Measurements from ENCODE around the gene KLHL35.

KLHL35 gene, protein sequence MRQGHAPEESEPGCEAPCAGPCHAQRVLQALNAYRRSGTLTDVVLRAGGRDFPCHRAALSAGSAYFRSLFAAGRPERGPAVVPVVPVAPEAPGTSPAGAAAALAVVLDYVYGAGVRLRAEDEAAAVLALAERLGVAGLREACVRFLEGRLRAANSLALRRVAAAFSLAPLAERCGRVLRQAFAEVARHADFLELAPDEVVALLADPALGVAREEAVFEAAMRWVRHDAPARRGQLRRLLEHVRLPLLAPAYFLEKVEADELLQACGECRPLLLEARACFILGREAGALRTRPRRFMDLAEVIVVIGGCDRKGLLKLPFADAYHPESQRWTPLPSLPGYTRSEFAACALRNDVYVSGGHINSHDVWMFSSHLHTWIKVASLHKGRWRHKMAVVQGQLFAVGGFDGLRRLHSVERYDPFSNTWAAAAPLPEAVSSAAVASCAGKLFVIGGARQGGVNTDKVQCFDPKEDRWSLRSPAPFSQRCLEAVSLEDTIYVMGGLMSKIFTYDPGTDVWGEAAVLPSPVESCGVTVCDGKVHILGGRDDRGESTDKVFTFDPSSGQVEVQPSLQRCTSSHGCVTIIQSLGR

DNA sequence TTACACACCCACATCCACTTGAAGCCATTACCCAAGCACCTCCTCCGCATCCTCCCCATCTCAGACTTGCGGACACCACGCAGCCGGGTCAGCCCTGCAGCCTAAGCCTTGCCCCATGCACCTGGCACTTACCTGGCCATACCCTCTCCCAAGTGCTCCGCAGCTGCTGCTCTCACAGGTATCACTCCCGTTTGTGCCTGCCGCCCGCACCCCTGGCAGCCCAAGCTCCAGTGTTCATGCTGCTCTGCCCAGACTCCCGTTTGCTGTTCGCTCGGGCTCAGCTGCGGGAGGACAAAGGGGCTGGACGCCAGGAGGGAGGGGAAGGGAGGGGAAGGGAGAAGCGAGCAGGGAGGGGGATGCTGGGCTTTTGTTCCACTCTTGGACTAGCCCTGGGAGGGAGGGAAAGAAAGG is at the start of gene KLHL35:
Gene KLHL35 (minus strand): TSS at position 293 of the 411 bp plus-strand sequence. CDS start 2,574 bp downstream, outside the sequence.
- DNase-seq (ENCODE audit: low spot score) = no peak

DNA sequence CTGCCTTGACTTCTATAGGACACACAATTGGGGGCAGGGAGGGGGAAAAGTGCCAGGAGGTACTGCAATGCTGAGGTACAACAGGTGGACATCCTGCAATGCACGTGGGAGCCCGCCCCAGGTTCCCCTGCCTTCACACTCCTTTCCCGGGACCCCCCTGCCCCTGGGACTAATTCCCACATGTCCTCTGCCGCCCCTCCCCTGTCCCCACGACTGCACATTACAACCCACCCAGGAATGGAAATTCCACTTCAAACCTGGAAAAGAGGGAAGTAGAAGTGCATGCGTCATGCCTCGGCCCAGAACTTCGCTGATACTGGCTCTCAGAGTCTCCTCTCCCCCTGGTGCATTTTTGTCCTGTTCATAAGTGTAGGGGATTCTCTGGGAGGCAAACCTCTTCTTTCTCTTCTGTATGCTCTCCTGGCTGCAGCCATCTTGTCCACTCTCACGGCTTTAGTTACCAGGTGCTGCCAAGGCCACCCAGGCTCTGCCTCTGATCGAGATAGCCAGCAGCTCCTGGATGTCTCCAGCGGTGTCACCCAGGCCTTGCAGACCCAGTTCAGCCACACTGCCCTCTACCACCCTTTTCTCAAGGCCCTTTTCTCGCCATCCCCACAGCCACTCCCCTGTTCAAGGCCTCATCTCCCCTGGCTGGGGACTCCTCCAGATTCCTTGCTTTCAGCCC is 49.1 kb upstream of the KLHL35 start:
- no peak for DNase-seq (ENCODE audit: low spot score)

DNA sequence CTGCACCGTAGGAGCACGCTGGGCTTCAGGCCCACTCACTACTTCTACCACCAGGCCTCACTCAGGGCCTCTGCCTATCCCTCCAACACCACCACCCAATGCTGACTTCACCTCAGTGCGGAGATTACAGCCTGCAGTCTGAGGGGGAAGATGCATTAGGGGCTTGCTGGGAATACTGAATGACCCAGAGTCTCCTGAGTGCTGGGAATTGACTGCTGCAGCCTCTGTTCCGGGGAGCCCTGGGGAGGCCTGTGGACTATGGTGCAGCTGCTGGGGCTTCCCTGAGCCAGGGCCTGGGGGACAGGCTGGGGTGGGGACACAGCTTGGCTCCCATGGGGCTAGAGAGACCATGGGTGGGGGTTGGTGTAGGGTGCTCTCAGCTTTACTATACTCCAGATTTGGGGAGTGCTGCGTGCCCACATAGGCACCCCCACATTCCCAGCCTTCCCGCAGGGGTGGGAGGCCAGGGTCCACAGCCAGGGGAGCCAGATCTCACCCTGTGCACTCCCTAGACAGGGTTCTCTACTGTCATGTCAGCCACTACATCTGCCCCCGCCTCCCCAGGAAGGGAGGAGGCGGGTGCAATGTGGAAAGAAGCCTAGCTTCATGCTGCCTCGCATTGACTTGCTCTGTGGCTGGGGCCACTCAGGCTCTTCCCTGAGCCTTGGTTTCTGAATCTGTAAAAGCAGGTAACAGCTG is 48.4 kb upstream of the KLHL35 start:
- DNase-seq (ENCODE audit: low spot score) = no peak

DNA sequence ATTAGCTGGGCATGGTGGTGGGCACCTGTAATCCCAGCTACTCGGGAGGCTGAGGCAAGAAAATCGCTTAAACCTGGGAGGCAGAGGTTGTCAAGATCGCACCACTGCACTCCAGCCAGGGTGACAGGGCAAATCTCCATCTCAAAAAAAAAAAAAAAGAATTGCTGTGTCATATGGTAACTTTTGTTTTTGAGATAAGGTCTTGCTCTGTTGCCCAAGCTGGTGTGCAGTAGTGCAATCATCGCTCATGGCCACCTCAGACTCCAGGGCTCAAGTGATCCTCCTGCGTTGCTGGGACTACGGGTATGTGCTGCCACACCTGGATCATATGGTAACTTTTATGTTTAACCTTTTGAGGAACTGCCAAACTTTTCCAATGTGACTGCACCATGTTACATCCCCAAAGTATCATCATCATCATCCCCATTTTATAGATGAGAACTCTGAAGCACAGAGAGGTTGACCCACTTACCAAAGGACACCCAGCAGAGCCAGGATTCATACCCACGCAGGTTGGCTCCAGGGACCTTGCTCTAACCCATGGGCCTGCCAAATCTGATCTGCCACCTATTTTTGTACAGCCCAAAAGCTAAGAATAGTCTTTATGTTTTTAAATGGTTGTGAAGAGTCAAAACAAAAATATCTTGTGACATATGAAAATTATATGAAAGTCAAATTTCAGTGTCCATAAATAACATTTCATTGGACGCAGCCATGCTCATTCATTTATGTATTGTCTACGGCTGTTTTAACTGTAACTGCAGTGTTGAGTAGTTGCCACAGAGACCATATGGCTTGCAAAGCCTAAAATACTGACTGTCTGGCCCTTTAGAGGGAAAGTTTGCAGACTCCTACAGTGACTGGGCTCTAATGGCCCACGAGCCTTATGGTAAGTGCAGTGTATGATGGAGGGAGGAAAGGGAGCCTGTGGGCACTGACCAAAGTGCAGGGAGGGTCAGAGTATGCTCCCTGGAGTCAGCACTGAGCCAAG is 47.5 kb upstream of the KLHL35 start:
- no peak for DNase-seq (ENCODE audit: low spot score)

DNA sequence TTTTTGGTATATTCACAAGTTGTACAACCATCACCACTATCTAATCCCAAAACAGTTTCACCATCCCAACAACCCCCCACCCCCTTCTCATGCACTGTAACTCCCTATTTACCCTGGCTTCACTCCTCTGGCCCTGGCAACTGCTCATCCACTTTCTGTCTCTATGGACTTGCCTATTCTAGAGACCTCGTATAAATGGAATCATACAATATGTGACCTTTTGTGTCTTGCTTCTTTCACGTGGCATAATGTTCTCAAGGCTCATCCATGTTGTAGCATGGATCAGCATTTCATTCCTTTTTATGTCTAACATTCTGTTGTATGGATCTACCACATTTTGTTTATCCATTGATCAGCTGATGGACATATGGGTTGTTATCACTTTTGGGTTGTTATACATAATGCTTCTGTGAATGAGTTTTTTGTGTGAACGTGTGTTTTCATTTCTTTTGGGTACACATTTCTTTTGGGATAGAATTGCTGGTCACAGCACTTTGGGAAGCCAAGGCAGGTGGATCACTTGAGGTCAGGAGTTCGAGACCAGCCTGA is 46.7 kb upstream of the KLHL35 start:
- DNase-seq (ENCODE audit: low spot score) = no peak

DNA sequence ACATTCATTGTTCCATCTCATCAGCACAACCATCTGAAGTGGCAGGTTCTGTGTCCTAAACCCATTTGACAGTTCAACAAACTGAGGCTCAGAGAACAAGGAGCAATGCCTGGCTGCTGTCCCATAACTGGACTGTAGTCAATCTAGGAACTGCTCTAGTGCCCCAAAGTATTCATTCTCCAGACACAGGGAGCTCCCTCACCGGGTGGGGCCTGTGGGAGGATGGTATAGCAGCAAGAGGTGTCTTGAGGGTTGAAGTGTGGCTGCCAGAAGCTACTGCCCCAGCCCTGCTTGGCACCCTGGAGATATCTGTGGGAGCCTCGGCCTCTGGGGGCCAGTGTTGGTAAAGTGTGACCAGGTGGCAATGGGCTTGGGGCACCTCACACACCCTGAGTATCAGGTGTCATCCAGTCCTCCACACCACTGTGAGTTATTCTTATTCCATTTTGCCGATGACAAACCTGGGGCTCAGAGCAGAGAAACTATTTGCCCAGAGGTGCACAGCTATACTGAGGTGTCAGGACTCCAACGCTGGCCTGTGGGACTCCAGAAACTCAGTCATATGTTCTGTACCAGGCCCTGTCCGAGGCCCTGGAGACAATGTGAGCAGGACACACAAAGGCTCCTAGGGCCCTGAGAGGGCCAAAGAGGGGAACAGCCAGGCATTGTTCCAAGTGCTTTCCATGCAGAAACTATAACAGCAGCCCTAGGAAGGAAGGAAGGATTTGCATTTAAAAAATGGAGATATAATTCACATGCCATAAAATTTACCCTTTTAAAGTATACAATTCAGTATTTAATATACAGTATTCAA is 46.0 kb upstream of the KLHL35 start:
- DNase-seq (ENCODE audit: low spot score) = no peak

DNA sequence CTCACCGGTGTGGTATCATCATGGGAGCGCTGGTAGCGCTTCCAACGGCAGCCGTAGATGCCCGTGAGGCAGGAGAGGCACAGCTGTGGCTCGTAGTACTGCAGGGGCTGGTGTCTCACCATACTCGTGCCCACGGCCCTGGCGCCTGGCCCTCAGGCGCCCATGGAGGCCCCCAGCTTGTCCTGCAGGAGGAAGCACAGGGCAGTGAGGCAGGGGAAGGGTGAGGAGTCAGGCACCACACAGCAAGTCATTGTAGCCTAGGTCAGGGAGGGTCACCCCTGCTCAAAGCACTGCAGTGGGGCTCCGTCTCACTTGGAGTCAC is 44.6 kb upstream of the KLHL35 start:
- DNase-seq (ENCODE audit: low spot score) = no peak

DNA sequence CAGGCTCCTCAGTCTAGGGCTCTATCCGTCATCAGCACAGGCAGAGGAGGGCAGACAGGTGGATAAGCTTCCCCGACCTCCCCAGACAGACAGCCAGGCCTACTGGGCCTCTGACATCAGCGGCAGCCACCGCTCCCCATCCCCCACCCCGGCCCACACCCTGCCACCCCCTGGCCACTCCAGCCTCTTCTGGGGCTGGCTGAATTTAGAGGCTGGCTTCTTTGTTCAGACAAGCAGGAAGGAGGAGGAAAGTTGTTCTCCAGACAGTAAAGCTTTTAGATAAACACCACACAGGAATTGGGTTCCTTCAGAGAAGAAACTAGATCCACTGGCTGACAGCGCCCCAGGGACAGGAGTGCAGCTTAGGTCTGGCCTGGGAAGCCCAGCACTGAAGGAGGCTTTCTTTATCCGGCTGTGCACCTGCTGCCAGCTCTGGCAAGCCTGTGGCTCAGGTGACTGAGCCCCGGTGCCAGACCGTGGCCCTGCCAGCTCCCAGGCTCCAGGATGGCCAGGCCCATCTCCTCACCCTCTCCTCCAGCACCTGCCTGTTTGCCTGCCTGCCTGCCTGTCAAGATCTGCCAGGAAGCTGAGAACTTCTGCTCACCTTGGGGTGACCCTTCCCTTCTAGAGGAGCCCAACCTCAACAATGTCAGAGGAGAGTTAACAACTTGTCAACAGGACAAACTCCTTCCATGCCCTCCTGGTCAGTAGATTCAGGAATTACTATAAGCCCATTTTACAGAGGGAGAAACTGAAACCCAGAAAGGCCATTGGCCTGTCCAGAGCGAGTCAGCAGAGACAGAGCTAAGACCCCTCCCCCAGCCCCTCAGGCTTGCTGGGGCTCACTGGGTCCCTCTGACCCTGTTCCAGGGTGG is 44.0 kb upstream of the KLHL35 start:
- DNase-seq (ENCODE audit: low spot score) = no peak

DNA sequence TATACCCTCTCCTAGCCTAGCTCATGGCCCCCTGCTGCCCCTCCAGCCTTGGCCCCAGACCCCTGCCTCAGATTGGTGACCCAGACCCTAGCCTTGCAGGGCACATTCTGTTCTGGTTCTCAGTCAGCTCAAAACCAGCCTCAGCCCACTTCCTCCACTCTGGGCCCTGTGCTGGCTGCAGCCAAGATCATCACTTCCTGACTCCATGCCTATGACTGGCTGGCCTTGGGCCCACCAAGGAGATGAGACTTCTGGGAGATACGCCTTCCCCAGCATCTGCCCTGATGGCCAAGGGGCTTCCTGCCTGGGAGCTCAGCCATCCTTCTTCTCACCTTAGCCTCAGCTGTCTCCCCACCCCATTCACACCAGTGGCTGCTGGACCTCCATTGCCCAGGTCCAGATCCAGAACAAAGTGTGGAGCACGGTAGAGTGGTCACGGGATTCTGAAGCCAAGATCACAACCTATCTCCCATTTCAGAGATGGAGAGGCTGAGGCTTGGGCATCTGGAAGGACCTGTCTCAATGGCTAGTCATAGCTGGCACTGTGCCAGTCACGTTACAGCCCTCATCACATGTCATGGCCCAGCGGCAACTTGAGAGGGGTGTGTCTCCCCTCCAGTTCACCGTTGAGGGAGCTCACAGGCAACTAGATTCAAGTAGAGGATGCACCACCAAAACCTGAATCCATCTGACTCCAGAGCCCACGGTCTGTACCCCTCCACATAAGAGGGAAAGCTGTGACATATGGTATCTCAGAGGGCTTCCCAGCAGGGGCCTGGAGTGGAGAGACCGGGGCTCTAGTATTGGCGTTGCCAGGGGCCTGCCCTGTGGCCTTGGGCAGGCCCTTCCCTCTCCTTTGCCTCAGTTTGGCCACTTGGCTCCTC is 43.0 kb upstream of the KLHL35 start:
- no peak for DNase-seq (ENCODE audit: low spot score)

DNA sequence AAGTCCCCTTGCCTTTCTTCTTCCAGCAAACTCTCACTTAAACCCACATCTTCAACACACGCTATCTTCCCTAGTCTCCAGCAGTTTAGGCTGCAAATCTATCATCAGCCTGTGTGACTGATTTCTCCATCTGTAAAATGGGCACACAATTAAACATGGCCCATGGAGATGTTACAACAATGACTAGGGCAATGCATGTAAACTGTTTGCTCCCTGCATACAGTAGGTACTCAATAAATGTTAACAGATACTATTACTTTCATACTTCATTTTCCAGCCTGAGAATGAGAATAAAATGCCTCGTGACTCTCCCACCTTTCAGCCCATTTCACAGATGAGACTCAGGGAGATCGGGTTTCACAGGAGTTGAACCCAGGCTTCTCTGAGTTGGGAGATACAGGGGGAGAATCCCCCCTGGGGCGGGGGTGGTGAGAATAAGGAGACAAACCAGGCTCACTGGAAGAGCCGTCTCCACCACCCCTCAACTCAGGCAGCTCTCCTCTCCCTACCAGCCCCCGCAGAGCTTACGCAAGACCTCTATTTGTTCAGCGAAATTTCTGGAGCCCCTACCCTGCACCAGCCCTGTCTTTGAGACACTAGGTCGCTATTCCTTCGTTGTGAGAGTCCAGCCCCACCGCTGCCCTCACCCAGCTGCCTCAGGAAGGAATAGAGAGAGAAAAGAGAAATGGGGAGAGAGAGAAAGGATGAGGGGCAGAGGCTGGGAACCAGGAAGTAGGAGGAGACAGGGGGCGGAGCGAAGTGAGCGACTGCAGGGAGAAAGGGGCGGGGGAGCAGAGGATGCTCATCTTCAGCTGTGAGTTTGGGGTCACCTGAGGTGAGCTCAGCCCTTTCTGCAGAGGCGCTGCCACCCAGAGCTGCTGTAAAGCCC is 42.1 kb upstream of the KLHL35 start:
- no peak for DNase-seq (ENCODE audit: low spot score)

DNA sequence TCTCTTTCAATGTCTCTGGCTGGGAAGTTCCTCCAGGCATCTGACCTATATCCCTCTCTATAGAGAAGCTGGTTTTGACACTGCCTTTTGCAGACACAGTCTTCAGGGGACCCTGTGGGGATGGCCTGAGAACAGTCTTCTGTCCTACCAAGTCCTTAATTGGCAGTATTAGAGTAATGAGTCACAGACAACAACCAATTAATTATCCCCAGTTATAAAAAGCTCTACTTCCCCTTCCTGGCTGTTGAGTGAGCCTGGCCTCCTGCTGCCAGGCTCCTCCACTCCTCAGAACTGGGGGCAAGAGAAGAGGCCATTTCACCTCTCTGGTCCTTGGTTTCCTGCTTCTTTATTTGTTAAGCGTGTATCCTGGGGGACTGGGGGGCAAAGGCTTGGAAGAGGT is 41.2 kb upstream of the KLHL35 start:
- DNase-seq (ENCODE audit: low spot score) = no peak

DNA sequence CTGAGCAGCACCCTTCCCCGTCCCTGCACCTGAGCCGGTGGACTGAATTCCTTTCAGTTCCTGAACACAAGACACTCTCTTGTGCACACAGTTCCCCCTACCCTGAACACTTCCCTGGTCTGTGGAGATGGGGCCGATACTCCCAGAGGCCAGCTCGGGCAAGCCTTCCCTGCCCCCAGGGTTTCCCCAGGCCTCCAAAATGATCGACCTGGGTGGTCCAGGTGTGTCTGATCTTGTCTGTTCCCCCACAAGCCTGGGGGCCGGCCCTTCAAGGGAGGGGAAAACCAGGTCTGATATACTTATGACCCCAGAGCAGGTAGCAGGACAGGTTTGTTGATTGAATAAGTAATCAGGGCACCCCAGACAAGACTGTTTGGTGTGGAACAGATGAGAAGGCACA is 40.7 kb upstream of the KLHL35 start:
- no peak for DNase-seq (ENCODE audit: low spot score)

DNA sequence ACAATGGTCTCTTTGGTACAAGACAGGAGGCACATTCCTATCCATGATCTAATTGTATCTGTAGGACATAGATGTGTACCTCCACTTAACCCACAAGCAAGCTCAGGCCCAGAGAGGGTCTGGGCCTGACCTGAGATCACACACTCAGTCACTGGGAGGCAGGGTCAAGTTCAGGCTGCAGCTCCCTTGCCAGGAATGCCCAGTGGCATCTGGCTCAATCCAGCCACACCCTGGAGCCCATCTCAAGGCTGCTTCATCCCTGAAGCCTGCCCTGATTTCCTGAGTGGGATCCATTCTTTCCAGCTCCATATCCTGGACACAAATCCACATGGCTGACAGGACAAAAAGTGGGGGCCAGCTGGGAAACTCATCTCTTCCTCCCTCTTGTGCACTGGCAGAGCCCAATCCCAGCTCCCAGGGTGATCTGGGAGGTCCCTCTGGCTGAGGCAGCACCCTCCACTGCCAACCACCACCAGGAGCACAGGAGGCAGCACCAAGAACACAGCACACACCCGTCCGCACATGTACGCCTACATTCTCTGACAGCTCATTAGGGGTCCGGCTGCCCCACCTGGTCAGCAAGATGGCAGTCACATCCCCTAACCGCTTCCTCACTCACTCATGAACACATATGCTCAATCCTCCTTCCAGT is 39.2 kb upstream of the KLHL35 start:
- no peak for DNase-seq (ENCODE audit: low spot score)

DNA sequence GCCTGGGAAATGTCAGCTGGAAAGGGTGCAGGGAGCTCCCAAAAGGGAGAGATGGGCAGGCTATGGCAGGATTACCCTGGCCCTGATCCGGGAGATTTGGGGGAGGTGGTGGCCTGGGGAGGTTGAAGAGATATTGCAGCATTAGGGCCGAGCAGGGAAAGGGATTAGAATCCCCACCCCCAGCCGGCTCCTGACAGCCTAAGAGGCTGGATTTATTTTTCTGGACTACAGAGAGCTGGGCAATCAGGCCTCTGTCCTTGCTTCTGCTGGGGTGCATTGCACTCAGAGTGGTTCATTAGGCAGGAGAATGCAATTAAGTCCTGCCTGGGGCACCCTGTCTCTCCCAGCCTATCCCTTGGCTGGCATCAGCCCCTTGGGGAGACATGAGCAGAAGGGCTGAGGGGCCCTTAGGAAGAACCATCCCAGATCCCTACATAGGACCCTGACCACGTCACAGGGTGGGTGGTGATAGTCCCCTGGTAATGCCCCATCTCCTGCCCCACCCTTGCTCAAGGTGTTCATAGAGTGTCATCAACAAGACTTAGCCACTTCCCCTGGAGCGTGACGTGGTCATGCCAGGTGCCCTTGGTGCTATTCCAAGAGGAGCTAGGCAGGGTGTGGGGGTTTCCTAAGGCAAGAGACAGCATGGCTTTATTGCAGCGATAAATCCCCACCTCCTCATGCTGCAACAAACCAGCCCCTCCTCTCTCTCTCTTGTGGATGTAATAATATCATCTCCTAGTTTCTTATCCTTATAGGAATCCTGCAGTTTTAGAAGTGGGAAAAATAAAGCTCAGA is 38.4 kb upstream of the KLHL35 start:
- no peak for DNase-seq (ENCODE audit: low spot score)

DNA sequence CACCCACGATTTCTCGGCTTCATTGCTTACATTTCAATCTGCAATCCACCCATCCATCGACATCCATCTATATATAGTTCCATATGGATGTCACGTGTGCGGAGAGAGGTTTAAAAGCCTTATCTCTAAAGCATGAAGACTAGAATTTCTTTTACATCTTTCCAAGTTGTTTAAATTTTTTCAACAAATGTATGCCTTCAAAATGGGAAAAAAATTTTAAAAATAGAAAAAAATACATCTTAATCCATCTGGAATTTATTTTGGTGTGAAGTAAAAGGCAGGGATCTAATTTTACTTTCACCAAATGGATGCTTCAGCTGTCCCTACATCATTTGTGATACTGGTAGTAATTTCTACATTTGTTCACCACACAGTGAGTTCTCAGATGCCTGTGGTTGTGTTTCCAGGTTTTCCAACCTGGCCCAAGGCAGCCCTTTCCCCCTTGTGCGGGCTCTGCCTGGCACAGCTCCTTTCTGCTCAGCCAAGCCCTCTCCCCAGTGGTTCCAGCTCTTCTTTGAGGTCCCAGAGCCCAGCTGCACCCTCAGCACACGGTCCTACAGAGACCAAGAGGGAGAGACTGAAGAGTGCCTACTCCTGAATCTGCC is 37.6 kb upstream of the KLHL35 start:
- DNase-seq (ENCODE audit: low spot score) = no peak
